SK-N-SH treated with all-trans-retinoic acid at 6 μM for 48 hours (cell line): ENCODE measurements around the gene SLC25A18.

ENCODE experiments used
- ATAC-seq: fragments of 200-7000 bp; cut with Tn5 transposase; 3 replicates; pipeline ENCODE4 v1.9.1; 2020; ENCODE audit warnings: mild to moderate bottlenecking, moderate library complexity
- ARNTL ChIP-seq: fragments of 450-650 bp; formaldehyde crosslinking; IDR thresholded peaks from 2 replicates; pipeline ENCODE4 v1.5.0; 2020; ENCODE audit warnings: low read depth, mild to moderate bottlenecking, moderate library complexity, borderline replicate concordance
- CSDC2 ChIP-seq: fragments of 250-450 bp; sonication (Bioruptor Pico); IDR thresholded peaks from 2 replicates; pipeline ENCODE4 v1.5.0; 2020; ENCODE audit warnings: mild to moderate bottlenecking, moderate library complexity
- GLIS3 ChIP-seq: fragments of 250-450 bp; sonication (Bioruptor Pico); IDR thresholded peaks from 2 replicates; pipeline ENCODE4 v1.5.0; 2020; ENCODE audit warnings: mild to moderate bottlenecking, moderate library complexity
- ISL1 ChIP-seq: fragments of 250-450 bp; sonication (Bioruptor Pico); IDR thresholded peaks from 2 replicates; pipeline ENCODE4 v2.1.2; 2022; ENCODE audit warnings: mild to moderate bottlenecking, moderate library complexity
- OSR1 ChIP-seq: fragments of 250-450 bp; sonication (Bioruptor Pico); IDR thresholded peaks from 2 replicates; pipeline ENCODE4 v1.8.0; 2022; ENCODE audit warnings: moderate library complexity, mild to moderate bottlenecking, inconsistent platforms
- RARB ChIP-seq: fragments of 250-450 bp; sonication (Bioruptor Pico); IDR thresholded peaks from 2 replicates; pipeline ENCODE4 v1.8.0; 2021; ENCODE audit warnings: mild to moderate bottlenecking, moderate library complexity
- SNAI2 ChIP-seq: fragments of 250-450 bp; sonication (Bioruptor Pico); IDR thresholded peaks from 2 replicates; pipeline ENCODE4 v1.5.0; 2020; ENCODE audit warnings: mild to moderate bottlenecking, moderate library complexity
- TCF4 ChIP-seq: fragments of 250-450 bp; sonication (Bioruptor Pico); IDR thresholded peaks from 2 replicates; pipeline ENCODE4 v1.8.0; 2021; ENCODE audit warnings: mild to moderate bottlenecking, moderate library complexity, borderline replicate concordance
- TOX ChIP-seq: fragments of 250-450 bp; sonication (Bioruptor Pico); IDR thresholded peaks from 2 replicates; pipeline ENCODE4 v1.8.0; 2021; ENCODE audit warnings: mild to moderate bottlenecking, moderate library complexity, borderline replicate concordance
- ZC3H10 ChIP-seq: fragments of 250-450 bp; sonication (Bioruptor Pico); IDR thresholded peaks from 2 replicates; pipeline ENCODE4 v1.5.1; 2021; ENCODE audit warnings: mild to moderate bottlenecking, moderate library complexity
- ZFP3 ChIP-seq: fragments of 250-450 bp; sonication (Bioruptor Pico); IDR thresholded peaks from 2 replicates; pipeline ENCODE4 v1.5.0; 2020; ENCODE audit warnings: mild to moderate bottlenecking, moderate library complexity
- ZFP30 ChIP-seq: fragments of 450-650 bp; formaldehyde crosslinking; IDR thresholded peaks from 2 replicates; pipeline ENCODE4 v1.5.0; 2022; ENCODE audit warnings: mild to moderate bottlenecking, moderate library complexity
- ZNF565 ChIP-seq: fragments of 450-650 bp; formaldehyde crosslinking; conservative IDR thresholded peaks from 2 replicates; pipeline ENCODE4 v1.5.0; 2020; ENCODE audit warnings: low read depth, mild to moderate bottlenecking, moderate library complexity
- ZNF70 ChIP-seq: fragments of 450-650 bp; formaldehyde crosslinking; IDR thresholded peaks from 2 replicates; pipeline ENCODE4 v1.5.0; 2020; ENCODE audit warnings: mild to moderate bottlenecking, moderate library complexity
- TF ChIP-seq, protein P1 (sequence below): fragments of 250-450 bp; sonication (Bioruptor Pico); IDR thresholded peaks from 2 replicates; pipeline ENCODE4 v1.5.0; 2020; ENCODE audit warnings: mild to moderate bottlenecking, moderate library complexity
- TF ChIP-seq, protein P2 (sequence below): fragments of 250-450 bp; sonication (Bioruptor Pico); IDR thresholded peaks from 2 replicates; pipeline ENCODE4 v1.5.1; 2020; ENCODE audit warnings: low read depth, mild to moderate bottlenecking, moderate library complexity
- TF ChIP-seq, protein P3 (sequence below): fragments of 250-450 bp; sonication (Bioruptor Pico); IDR thresholded peaks from 2 replicates; pipeline ENCODE4 v1.8.0; 2021; ENCODE audit warnings: low read depth, mild to moderate bottlenecking, moderate library complexity, borderline replicate concordance
- TF ChIP-seq, protein P4 (sequence below): fragments of 250-450 bp; sonication (Bioruptor Pico); IDR thresholded peaks from 2 replicates; pipeline ENCODE4 v1.8.0; 2020; ENCODE audit warnings: mild to moderate bottlenecking, moderate library complexity, borderline replicate concordance
- TF ChIP-seq, protein P5 (sequence below): fragments of 250-450 bp; sonication (Bioruptor Pico); IDR thresholded peaks from 2 replicates; pipeline ENCODE4 v1.5.1; 2021; ENCODE audit warnings: mild to moderate bottlenecking, moderate library complexity

Gene SLC25A18

DNA sequence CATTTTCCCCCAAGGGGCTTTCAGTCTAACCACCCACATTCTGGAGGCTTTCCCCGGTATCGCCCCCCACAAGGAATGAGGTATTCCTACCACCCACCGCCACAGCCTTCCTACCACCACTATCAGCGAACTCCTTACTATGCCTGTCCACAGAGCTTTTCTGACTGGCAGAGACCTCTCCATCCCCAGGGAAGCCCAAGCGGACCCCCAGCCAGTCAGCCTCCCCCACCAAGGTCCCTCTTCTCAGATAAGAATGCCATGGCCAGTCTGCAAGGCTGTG lies 14.6 kb upstream of the SLC25A18 start:
- no peak for ATAC-seq

DNA sequence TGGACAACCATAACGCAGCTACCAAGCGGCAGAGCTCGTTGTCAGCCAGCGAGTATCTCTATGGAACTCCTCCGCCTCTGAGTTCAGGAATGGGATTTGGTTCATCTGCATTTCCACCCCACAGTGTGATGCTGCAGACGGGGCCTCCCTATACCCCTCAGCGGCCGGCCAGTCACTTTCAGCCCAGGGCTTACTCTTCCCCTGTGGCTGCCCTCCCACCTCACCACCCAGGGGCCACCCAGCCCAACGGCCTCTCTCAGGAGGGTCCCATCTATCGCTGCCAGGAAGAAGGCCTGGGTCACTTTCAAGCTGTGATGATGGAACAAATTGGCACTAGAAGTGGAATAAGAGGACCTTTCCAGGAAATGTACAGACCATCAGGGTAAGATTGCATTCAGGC lies 14.1 kb upstream of the SLC25A18 start:
- TF ChIP-seq ZFP3 (CRISPR knock-in tag) (no peak), ARNTL (CRISPR knock-in tag) (no peak), ZNF70 (no peak), OSR1 (CRISPR knock-in tag) (no peak), GLIS3 (CRISPR knock-in tag) (no peak), TCF4 (CRISPR knock-in tag) (no peak)
- TF ChIP-seq, protein P1, sequence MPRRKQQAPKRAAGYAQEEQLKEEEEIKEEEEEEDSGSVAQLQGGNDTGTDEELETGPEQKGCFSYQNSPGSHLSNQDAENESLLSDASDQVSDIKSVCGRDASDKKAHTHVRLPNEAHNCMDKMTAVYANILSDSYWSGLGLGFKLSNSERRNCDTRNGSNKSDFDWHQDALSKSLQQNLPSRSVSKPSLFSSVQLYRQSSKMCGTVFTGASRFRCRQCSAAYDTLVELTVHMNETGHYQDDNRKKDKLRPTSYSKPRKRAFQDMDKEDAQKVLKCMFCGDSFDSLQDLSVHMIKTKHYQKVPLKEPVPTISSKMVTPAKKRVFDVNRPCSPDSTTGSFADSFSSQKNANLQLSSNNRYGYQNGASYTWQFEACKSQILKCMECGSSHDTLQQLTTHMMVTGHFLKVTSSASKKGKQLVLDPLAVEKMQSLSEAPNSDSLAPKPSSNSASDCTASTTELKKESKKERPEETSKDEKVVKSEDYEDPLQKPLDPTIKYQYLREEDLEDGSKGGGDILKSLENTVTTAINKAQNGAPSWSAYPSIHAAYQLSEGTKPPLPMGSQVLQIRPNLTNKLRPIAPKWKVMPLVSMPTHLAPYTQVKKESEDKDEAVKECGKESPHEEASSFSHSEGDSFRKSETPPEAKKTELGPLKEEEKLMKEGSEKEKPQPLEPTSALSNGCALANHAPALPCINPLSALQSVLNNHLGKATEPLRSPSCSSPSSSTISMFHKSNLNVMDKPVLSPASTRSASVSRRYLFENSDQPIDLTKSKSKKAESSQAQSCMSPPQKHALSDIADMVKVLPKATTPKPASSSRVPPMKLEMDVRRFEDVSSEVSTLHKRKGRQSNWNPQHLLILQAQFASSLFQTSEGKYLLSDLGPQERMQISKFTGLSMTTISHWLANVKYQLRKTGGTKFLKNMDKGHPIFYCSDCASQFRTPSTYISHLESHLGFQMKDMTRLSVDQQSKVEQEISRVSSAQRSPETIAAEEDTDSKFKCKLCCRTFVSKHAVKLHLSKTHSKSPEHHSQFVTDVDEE (CRISPR knock-in tag): no peak
- TF ChIP-seq, protein P2, sequence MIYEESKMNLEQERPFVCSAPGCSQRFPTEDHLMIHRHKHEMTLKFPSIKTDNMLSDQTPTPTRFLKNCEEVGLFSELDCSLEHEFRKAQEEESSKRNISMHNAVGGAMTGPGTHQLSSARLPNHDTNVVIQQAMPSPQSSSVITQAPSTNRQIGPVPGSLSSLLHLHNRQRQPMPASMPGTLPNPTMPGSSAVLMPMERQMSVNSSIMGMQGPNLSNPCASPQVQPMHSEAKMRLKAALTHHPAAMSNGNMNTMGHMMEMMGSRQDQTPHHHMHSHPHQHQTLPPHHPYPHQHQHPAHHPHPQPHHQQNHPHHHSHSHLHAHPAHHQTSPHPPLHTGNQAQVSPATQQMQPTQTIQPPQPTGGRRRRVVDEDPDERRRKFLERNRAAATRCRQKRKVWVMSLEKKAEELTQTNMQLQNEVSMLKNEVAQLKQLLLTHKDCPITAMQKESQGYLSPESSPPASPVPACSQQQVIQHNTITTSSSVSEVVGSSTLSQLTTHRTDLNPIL (CRISPR knock-in tag): no peak
- TF ChIP-seq, protein P3, sequence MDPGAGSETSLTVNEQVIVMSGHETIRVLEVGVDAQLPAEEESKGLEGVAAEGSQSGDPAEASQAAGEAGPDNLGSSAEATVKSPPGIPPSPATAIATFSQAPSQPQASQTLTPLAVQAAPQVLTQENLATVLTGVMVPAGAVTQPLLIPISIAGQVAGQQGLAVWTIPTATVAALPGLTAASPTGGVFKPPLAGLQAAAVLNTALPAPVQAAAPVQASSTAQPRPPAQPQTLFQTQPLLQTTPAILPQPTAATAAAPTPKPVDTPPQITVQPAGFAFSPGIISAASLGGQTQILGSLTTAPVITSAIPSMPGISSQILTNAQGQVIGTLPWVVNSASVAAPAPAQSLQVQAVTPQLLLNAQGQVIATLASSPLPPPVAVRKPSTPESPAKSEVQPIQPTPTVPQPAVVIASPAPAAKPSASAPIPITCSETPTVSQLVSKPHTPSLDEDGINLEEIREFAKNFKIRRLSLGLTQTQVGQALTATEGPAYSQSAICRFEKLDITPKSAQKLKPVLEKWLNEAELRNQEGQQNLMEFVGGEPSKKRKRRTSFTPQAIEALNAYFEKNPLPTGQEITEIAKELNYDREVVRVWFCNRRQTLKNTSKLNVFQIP (CRISPR knock-in tag): no peak
- TF ChIP-seq, protein P4, sequence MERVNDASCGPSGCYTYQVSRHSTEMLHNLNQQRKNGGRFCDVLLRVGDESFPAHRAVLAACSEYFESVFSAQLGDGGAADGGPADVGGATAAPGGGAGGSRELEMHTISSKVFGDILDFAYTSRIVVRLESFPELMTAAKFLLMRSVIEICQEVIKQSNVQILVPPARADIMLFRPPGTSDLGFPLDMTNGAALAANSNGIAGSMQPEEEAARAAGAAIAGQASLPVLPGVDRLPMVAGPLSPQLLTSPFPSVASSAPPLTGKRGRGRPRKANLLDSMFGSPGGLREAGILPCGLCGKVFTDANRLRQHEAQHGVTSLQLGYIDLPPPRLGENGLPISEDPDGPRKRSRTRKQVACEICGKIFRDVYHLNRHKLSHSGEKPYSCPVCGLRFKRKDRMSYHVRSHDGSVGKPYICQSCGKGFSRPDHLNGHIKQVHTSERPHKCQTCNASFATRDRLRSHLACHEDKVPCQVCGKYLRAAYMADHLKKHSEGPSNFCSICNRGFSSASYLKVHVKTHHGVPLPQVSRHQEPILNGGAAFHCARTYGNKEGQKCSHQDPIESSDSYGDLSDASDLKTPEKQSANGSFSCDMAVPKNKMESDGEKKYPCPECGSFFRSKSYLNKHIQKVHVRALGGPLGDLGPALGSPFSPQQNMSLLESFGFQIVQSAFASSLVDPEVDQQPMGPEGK (CRISPR knock-in tag): no peak
- TF ChIP-seq, all 23 proteins: peak for 0
- no peak for ATAC-seq

More for the DNA sequence above, 14.6 kb upstream of the SLC25A18 start:
- TF ChIP-seq ZC3H10 (no peak), ZFP3 (CRISPR knock-in tag) (no peak), ISL1 (CRISPR knock-in tag) (no peak), RARB (no peak), GLIS3 (CRISPR knock-in tag) (no peak), CSDC2 (CRISPR knock-in tag) (no peak), TCF4 (CRISPR knock-in tag) (no peak), ZNF565 (CRISPR knock-in tag) (no peak), ARNTL (CRISPR knock-in tag) (no peak), ZNF70 (no peak)
- TF ChIP-seq, protein P5, sequence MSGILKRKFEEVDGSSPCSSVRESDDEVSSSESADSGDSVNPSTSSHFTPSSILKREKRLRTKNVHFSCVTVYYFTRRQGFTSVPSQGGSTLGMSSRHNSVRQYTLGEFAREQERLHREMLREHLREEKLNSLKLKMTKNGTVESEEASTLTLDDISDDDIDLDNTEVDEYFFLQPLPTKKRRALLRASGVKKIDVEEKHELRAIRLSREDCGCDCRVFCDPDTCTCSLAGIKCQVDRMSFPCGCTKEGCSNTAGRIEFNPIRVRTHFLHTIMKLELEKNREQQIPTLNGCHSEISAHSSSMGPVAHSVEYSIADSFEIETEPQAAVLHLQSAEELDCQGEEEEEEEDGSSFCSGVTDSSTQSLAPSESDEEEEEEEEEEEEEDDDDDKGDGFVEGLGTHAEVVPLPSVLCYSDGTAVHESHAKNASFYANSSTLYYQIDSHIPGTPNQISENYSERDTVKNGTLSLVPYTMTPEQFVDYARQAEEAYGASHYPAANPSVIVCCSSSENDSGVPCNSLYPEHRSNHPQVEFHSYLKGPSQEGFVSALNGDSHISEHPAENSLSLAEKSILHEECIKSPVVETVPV (CRISPR knock-in tag): no peak
- TF ChIP-seq, protein P2 (CRISPR knock-in tag): no peak
- TF ChIP-seq, all 23 proteins: peak for 0

DNA sequence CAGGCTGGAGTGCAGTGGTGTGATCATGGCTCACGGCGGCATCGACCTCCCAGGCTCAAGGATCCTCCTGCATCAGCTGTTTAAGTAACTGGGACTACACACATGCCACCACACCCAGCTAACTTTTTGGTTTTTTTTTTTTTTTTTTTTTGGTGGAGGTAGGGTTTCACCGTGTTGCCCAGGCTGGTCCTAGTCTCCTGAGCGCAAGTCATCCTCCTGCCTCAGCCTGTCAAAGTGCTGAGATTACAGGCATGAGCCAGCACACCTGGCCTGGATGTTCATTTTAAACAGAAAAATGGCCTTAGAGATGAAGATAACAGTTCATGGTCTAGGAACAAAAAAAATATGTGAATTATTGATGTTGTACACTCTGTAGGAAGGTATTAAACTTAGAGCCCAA lies 13.6 kb upstream of the SLC25A18 start:
- no peak for ATAC-seq
- no peak for TF ChIP-seq GLIS3 (CRISPR knock-in tag)
- no peak for TF ChIP-seq ZFP3 (CRISPR knock-in tag)
- TF ChIP-seq, protein P5 (CRISPR knock-in tag): no peak
- no peak for TF ChIP-seq ZFP30 (CRISPR knock-in tag)
- TF ChIP-seq TOX (CRISPR knock-in tag): no peak
- TF ChIP-seq, protein P1 (CRISPR knock-in tag): no peak
- TF ChIP-seq ZNF565 (CRISPR knock-in tag): no peak
- no peak for TF ChIP-seq SNAI2 (CRISPR knock-in tag)
- TF ChIP-seq ISL1 (CRISPR knock-in tag): no peak
- TF ChIP-seq, protein P3 (CRISPR knock-in tag): no peak
